HepG2 (cell line): ENCODE data around the gene CPNE1. TPM values are rescaled to one million over a fixed set of nuclear protein-coding genes. Genes with fewer than 3 reads are reported as not detected.
A peak's percentile ranks its signal among the peaks of the same experiment; 100 is the strongest.

Experiments
- BCL6 ChIP-seq: IDR thresholded peaks from 2 replicates; pipeline ENCODE4 v1.6.1; 2016; ENCODE audit warnings: missing genetic modification reagents, missing compliant biosample characterization
- GPN1 ChIP-seq: sonication (generic); formaldehyde crosslinking; IDR thresholded peaks from 2 replicates; pipeline ENCODE4 v1.5.1; 2020; ENCODE audit warnings: missing genetic modification reagents, borderline replicate concordance
- HDAC1 ChIP-seq: sonication (generic); formaldehyde crosslinking; IDR thresholded peaks from 2 replicates; pipeline ENCODE4 v1.5.1; 2020; ENCODE audit warnings: mild to moderate bottlenecking, missing genetic modification reagents
- IKZF4 ChIP-seq: sonication (generic); formaldehyde crosslinking; IDR thresholded peaks from 2 replicates; pipeline ENCODE4 v1.5.1; 2020; ENCODE audit warnings: borderline replicate concordance, mild to moderate bottlenecking, low read depth, missing genetic modification reagents; ENCODE audit errors: not compliant biosample characterization
- KDM1A ChIP-seq: IDR thresholded peaks from 2 replicates; pipeline ENCODE4 v1.6.1; 2016; ENCODE audit warnings: missing compliant biosample characterization
- KLF16 ChIP-seq, 2 experiments: sonication (generic) in 1 of 2; formaldehyde crosslinking in 1 of 2; IDR thresholded peaks; 2 replicates each; pipeline versions ENCODE4 v1.6.1 to v1.8.0; 2016 to 2023; ENCODE audit warnings: missing genetic modification reagents in 2 of 2, missing compliant biosample characterization in 1 of 2
- MEF2D ChIP-seq: sonication (generic); formaldehyde crosslinking; IDR thresholded peaks from 2 replicates; pipeline ENCODE4 v1.5.1; 2020; ENCODE audit warnings: mild to moderate bottlenecking, missing genetic modification reagents
- MIXL1 ChIP-seq: IDR thresholded peaks from 2 replicates; pipeline ENCODE4 v1.6.1; 2016
- MLLT10 ChIP-seq: sonication (generic); formaldehyde crosslinking; IDR thresholded peaks from 2 replicates; pipeline ENCODE4 v1.4.0; 2020; ENCODE audit warnings: missing genetic modification reagents
- MTA1 ChIP-seq: sonication (generic); formaldehyde crosslinking; IDR thresholded peaks from 2 replicates; pipeline ENCODE4 v1.4.0; 2020; ENCODE audit warnings: missing genetic modification reagents, mild to moderate bottlenecking, borderline replicate concordance
- NR1H2 ChIP-seq: sonication (generic); formaldehyde crosslinking; IDR thresholded peaks from 2 replicates; pipeline ENCODE4 v1.8.1; 2022; ENCODE audit warnings: low read depth, missing genetic modification reagents, borderline replicate concordance
- PAX8 ChIP-seq: sonication (generic); formaldehyde crosslinking; IDR thresholded peaks from 2 replicates; pipeline ENCODE4 v1.8.0; 2022; ENCODE audit warnings: mild to moderate bottlenecking, missing genetic modification reagents, borderline replicate concordance
- SMC3 ChIP-seq: IDR thresholded peaks from 2 replicates; pipeline ENCODE4 v1.6.1; 2011; ENCODE audit warnings: low read length, improper control_type of control experiment
- TEAD3 ChIP-seq: optimal IDR thresholded peaks from 2 replicates; pipeline ENCODE3; 2016; ENCODE audit warnings: borderline replicate concordance
- TFDP1 ChIP-seq: IDR thresholded peaks from 2 replicates; pipeline ENCODE4 v1.6.1; 2016; ENCODE audit warnings: missing compliant biosample characterization, missing genetic modification reagents, borderline replicate concordance
- ZBTB34 ChIP-seq: sonication (generic); formaldehyde crosslinking; IDR thresholded peaks from 2 replicates; pipeline ENCODE4 v1.8.0; 2022; ENCODE audit warnings: mild to moderate bottlenecking, missing genetic modification reagents
- ZFAT ChIP-seq: sonication (generic); formaldehyde crosslinking; conservative IDR thresholded peaks from 2 replicates; pipeline ENCODE4 v1.8.1; 2023; ENCODE audit warnings: missing genetic modification reagents, inconsistent platforms
- ZMAT5 ChIP-seq: sonication (generic); formaldehyde crosslinking; IDR thresholded peaks from 2 replicates; pipeline ENCODE4 v1.5.0; 2020; ENCODE audit warnings: mild to moderate bottlenecking, low read depth, missing genetic modification reagents, borderline replicate concordance
- ZMYM4 ChIP-seq: sonication (generic); formaldehyde crosslinking; IDR thresholded peaks from 2 replicates; pipeline ENCODE4 v1.8.1; 2023; ENCODE audit warnings: mild to moderate bottlenecking, missing genetic modification reagents
- ZNF138 ChIP-seq: sonication (generic); formaldehyde crosslinking; IDR thresholded peaks from 2 replicates; pipeline ENCODE4 v1.5.0; 2020; ENCODE audit warnings: mild to moderate bottlenecking, low read depth, missing genetic modification reagents
- ZNF335 ChIP-seq: sonication (generic); formaldehyde crosslinking; IDR thresholded peaks from 2 replicates; pipeline ENCODE4 v1.4.0; 2020; ENCODE audit warnings: missing genetic modification reagents
- ZNF383 ChIP-seq: sonication (generic); formaldehyde crosslinking; IDR thresholded peaks from 2 replicates; pipeline ENCODE4 v1.4.0; 2020; ENCODE audit warnings: missing genetic modification reagents, mild to moderate bottlenecking, borderline replicate concordance
- ZNF431 ChIP-seq: sonication (generic); formaldehyde crosslinking; IDR thresholded peaks from 2 replicates; pipeline ENCODE4 v1.9.0; 2022; ENCODE audit warnings: missing genetic modification reagents, low read depth, mild to moderate bottlenecking, borderline replicate concordance
- ZNF670 ChIP-seq: sonication (generic); formaldehyde crosslinking; IDR thresholded peaks from 2 replicates; pipeline ENCODE4 v1.8.0; 2022; ENCODE audit warnings: mild to moderate bottlenecking, missing genetic modification reagents, borderline replicate concordance
- ZNF672 ChIP-seq: sonication (generic); formaldehyde crosslinking; IDR thresholded peaks from 2 replicates; pipeline ENCODE4 v1.8.1; 2022; ENCODE audit warnings: missing genetic modification reagents
- ZNF720 ChIP-seq: sonication (generic); formaldehyde crosslinking; IDR thresholded peaks from 2 replicates; pipeline ENCODE4 v1.4.0; 2020; ENCODE audit warnings: missing genetic modification reagents
- ZNF724P ChIP-seq: sonication (generic); formaldehyde crosslinking; IDR thresholded peaks from 2 replicates; pipeline ENCODE4 v1.8.0; 2022; ENCODE audit warnings: missing genetic modification reagents, borderline replicate concordance
- ZNF879 ChIP-seq: sonication (generic); formaldehyde crosslinking; IDR thresholded peaks from 2 replicates; pipeline ENCODE4 v1.8.1; 2023; ENCODE audit warnings: missing genetic modification reagents
- ZSCAN31 ChIP-seq: sonication (generic); formaldehyde crosslinking; IDR thresholded peaks from 2 replicates; pipeline ENCODE4 v1.5.0; 2020; ENCODE audit warnings: low read depth, mild to moderate bottlenecking, missing genetic modification reagents
- polyA plus RNA-seq, 8 experiments: library from polyadenylated mRNA; depleted of rRNA in 3 of 8; stranded (reverse) in 7 of 8; unstranded in 1 of 8; fragments of >200 nt; fragmentation: Illumina TruSeq in 4 of 8; extraction: Trizol in 4 of 8; gene quantifications; 2 replicates each; pipeline versions ENCODE4 v1.2.1 to v1.2.3, GENCODE V29; 2011 to 2016; ENCODE audit warnings: low read depth in 4 of 8, missing spikeins in 1 of 8, mixed read lengths in 1 of 8; ENCODE audit not compliant: insufficient read depth in 1 of 8
- total RNA-seq, 5 experiments: library from RNA; depleted of rRNA; stranded (reverse); fragments of >200 nt; fragmentation: Illumina TruSeq; extraction: Trizol; gene quantifications; 2 replicates each; pipeline ENCODE4 v1.2.3, GENCODE V29; 2016; ENCODE audit warnings: low read depth in 1 of 5

The CPNE1 gene
- total and polyA plus RNA-seq, 2 of the 13 experiments (the other 11 are each of a cell fraction or from before 2014, with no cell fraction given): 408 to 431 TPM

- TF ChIP-seq KDM1A (CRISPR knock-in tag) (peak; percentile 19; the same call in 1 of the 2 replicates), TFDP1 (peak; percentile 93), ZMYM4 (CRISPR knock-in tag) (peak; percentile 95), NR1H2 (0 out of 2 replicates have a peak, but pooled peaks have one; percentile 79), ZFAT (CRISPR knock-in tag) (no peak; the same call in 1 of the 2 replicates), ZBTB34 (CRISPR knock-in tag) (no peak), MEF2D (CRISPR knock-in tag) (peak; percentile 96), SMC3 (no peak), MTA1 (CRISPR knock-in tag) (peak; percentile 88), MLLT10 (no peak), TEAD3 (peak; percentile 90), MIXL1 (CRISPR knock-in tag) (peak; percentile 93), ZNF431 (CRISPR knock-in tag) (peak; percentile 94), IKZF4 (peak; percentile 97), ZNF672 (CRISPR knock-in tag) (no peak; the same call in 1 of the 2 replicates), ZNF670 (CRISPR knock-in tag) (peak; percentile 99), PAX8 (CRISPR knock-in tag) (peak; percentile 98; the same call in 1 of the 2 replicates), HDAC1 (CRISPR knock-in tag) (peak; percentile 98), KLF16 (CRISPR knock-in tag; IDR thresholded peaks at IDR 0.05) (peak; percentile 86 to 99; a peak in 3 of 4 replicates), GPN1 (CRISPR knock-in tag) (peak; percentile 87), ZNF383 (peak; percentile 99; the same call in 1 of the 2 replicates), ZNF720 (no peak; the same call in 1 of the 2 replicates), BCL6 (peak; percentile 50; the same call in 1 of the 2 replicates), ZNF724P (CRISPR knock-in tag) (peak; percentile 99), ZNF879 (CRISPR knock-in tag) (0 out of 2 replicates have a peak, but pooled peaks have one; percentile 55), ZMAT5 (CRISPR knock-in tag) (no peak; the same call in 1 of the 2 replicates), ZNF335 (CRISPR knock-in tag) (peak; percentile 88), ZSCAN31 (CRISPR knock-in tag) (peak; percentile 99), ZNF138 (CRISPR knock-in tag) (peak; percentile 66; the same call in 1 of the 2 replicates)
These were observed at the start of gene CPNE1, which contains the start of gene RBM12 (continued) for GRCh38 chr20:35664466-35665206.
